ENCODE measurements around the gene RBFOX2. TPM values are rescaled to one million over a fixed set of nuclear protein-coding genes. Genes with fewer than 3 reads are reported as not detected.

Gene RBFOX2
- total and polyA plus RNA-seq, 10 of the 15 experiments (the other 5 are each of a cell fraction or from before 2014, with no cell fraction given), result 0.01 to 2.7 (median 0.17) TPM; not detected in 4

GRCh38 chr22:35735542-35735941 lies 293.1 kb downstream of the RBFOX2 start (continued):
- TF ChIP-seq BRCA1 (IDR thresholded peaks at IDR 0.05; ENCODE audit: low read depth, low read length), result no peak
- TF ChIP-seq RELB (IDR thresholded peaks at IDR 0.05; ENCODE audit: low read depth), result no peak
- TF ChIP-seq SMAD5 (IDR thresholded peaks at IDR 0.05; ENCODE audit: low read depth), result no peak

GRCh38 chr22:35734517-35734827 lies 294.2 kb downstream of the RBFOX2 start:
- ChIA-PET POLR2A (no interaction called here), RAD21 (ENCODE audit: unreplicated experiment) (no interaction called here), SMC1A (ENCODE audit: uncharacterized antibody, unreplicated experiment) (no interaction called here), CTCF (no interaction called here)
- 34% methylated on average over 6 of the region's 7 CpGs for WGBS (ENCODE audit: insufficient coverage, insufficient replicate concordance, low lambda C conversion rate, missing lambda C conversion rate)
- Histone ChIP-seq H3K9ac (ENCODE audit: control insufficient read depth, insufficient read depth, low read length) (no peak overlapping the region), H2AFZ (ENCODE audit: control insufficient read depth, low read depth, low read length) (no peak overlapping the region), H3K36me3 (ENCODE audit: control insufficient read depth in 2 of 2, insufficient read depth in 2 of 2, low read length in 1 of 2) (no peaks in the 10 kb centered on the region), H3K27me3 (replicated peaks in 1 of 2; ENCODE audit: control insufficient read depth in 2 of 2, insufficient read depth in 2 of 2, low read length in 1 of 2) (peaks cover 0 to 6% of the 10 kb centered on the region in 2 experiments; a peak in 3 of 4 replicates), H3K4me3 (no peak overlapping the region), H3K9me3 (replicated peaks; ENCODE audit: control insufficient read depth, insufficient read depth, low read length) (no peaks in the 10 kb centered on the region), H4K20me1 (ENCODE audit: control insufficient read depth, insufficient read depth) (no peaks in the 10 kb centered on the region), H3K79me2 (ENCODE audit: control insufficient read depth, insufficient read depth, low read length) (no peaks in the 10 kb centered on the region), H3K4me2 (ENCODE audit: control insufficient read depth, insufficient read depth) (no peak overlapping the region), H3K4me1 (ENCODE audit: control insufficient read depth, insufficient read depth, low read length) (no peaks in the 10 kb centered on the region), H3K27ac (ENCODE audit: control insufficient read depth, insufficient read depth) (no peak overlapping the region)
- no TSS peak for BruUV-seq (replicated peaks)
- in situ Hi-C loops (cut with MboI) (no loop called here), intact Hi-C loops (cut with micrococcal nuclease; ENCODE audit: unreplicated experiment) (no loop called here)
- ATAC-seq, result no peak
- no peak for FAIRE-seq
- DNase-seq (ENCODE audit: low read depth, low spot score), result no peak
- TF ChIP-seq LARP7 (IDR thresholded peaks at IDR 0.05) (no peak), SUPT20H (IDR thresholded peaks at IDR 0.05; ENCODE audit: borderline replicate concordance, control insufficient read depth, low read depth, low read length) (no peak), BCL11A (IDR thresholded peaks at IDR 0.05; ENCODE audit: low read depth, low read length) (no peak), IKZF1 (conservative IDR thresholded peaks at IDR 0.05) (no peak), YBX1 (IDR thresholded peaks at IDR 0.05) (no peak), REST (IDR thresholded peaks at IDR 0.05; ENCODE audit: low read depth, low read length) (no peak), MTA2 (IDR thresholded peaks at IDR 0.05; ENCODE audit: low read depth) (no peak), EGR1 (IDR thresholded peaks at IDR 0.05; ENCODE audit: borderline replicate concordance in 1 of 2, low read depth in 2 of 2, low read length in 2 of 2) (no peak), CREM (IDR thresholded peaks at IDR 0.05; ENCODE audit: low read depth) (no peak), MLLT1 (IDR thresholded peaks at IDR 0.05) (no peak), NR2C2 (IDR thresholded peaks at IDR 0.05; ENCODE audit: borderline replicate concordance, control insufficient read depth, insufficient read length, low read depth) (no peak), BCL3 (IDR thresholded peaks at IDR 0.05; ENCODE audit: borderline replicate concordance, insufficient read depth, low read depth, low read length, poor library complexity, severe bottlenecking) (no peak), CHD2 (IDR thresholded peaks at IDR 0.05; ENCODE audit: borderline replicate concordance, low read depth, low read length) (no peak), SMAD5 (IDR thresholded peaks at IDR 0.05; ENCODE audit: low read depth) (no peak), JUNB (IDR thresholded peaks at IDR 0.05) (no peak)

Data from GM12878 (cell line).